HG02763 (cell line): ENCODE measurements around the gene DUS2.
"Not testable (repeated sequence)": the region's sequence is repeated elsewhere in the genome, so short reads cannot be mapped to it uniquely, and the experiment has no call there.

ENCODE experiments used
- ATAC-seq: cut with Tn5 transposase; IDR thresholded peaks from one replicate; pipeline ENCODE4 v1.9.1; 2021; ENCODE audit warnings: mild to moderate bottlenecking, moderate library complexity; ENCODE audit not compliant: unreplicated experiment

Gene DUS2

GRCh38 chr16:67998231-67998778 lies 24.8 kb upstream of the DUS2 start:
- not testable (repeated sequence) for ATAC-seq

DNA sequence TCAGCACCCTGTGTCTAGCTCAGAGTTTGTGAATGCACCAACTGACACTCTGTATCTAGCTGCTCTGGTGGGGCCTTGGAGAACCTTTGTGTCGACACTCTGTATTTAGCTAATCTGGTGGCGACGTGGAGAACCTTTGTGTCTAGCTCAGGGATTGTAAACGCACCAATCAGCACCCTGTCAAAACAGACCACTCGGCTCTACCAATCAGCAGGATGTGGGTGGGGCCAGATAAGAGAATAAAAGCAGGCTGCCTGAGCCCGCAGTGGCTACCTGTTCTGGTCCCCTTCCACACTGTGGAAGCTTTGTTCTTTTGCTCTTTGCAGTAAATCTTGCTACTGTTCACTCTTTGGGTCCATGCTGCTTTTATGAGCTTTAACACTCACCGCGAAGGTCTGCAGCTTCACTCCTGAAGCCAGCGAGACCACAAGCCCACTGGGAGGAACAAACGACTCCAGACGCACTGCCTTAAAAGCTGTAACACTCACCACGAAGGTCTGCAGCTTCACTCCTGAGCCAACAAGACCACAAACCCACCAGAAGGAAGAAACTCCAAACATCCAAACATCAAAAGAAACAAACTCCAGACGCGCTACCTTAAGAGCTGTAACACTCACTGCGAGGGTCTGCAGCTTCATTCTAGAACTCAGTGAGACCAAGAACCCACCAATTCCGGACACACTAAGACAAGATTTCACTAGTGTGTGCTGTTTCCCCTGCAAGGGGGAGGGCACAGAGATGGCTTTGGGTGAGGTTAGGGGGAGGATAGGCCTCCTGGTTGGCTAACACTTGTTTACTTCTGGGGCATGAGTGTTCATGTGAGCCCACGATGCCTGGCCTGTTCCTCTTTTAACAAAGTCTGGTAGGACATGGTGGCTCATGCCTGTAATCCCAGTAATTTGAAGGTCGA lies 24.1 kb upstream of the DUS2 start, which contains the start of gene DPEP2:
Gene DPEP2 (minus strand): TSS at position 706 of the 910 bp plus-strand sequence. CDS start 6,272 bp downstream, outside the sequence.
- not testable (repeated sequence) for ATAC-seq

GRCh38 chr16:67999985-68000384 lies 23.1 kb upstream of the DUS2 start:
- ATAC-seq: no peak

DNA sequence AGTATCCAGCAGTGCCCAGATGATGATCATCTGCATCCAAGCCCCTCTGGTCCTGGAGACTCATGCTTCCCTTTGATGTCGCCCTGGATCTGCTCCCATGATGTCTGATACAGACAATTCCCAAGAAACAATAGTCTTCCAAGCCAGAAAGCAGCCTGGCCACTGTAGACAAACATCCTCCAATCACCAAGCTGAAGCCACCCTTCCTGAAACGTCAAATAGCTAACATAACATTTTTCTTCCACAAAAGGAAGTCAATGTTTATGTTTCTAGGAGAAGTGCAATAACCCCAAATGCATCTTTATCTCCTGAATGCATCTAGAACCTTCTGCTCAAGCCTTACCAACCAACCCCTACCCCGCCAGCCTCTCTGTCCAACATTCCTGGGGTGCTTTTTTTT lies 22.6 kb upstream of the DUS2 start:
- no peak for ATAC-seq

GRCh38 chr16:68003031-68003430 lies 20.1 kb upstream of the DUS2 start:
- no peak for ATAC-seq

DNA sequence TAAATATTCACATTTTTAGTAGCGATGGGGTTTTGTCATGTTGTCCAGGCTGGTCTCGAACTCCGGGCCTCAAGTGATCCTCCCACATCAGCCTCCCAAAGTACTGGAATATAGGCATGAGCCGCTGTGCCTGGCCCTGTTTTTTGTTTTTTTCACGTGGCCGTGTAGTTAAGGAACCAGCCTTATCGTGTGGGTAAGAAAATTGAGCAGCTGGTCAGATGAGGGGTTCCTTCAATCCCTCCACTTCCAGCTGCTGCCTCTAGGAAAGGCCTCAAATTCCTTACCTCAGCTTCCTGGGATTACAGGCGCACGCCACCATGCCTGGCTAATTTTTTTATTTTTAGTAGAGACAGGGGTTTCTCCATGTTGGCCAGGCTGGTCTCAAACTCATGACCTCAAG lies 17.9 kb upstream of the DUS2 start:
- ATAC-seq: no peak

DNA sequence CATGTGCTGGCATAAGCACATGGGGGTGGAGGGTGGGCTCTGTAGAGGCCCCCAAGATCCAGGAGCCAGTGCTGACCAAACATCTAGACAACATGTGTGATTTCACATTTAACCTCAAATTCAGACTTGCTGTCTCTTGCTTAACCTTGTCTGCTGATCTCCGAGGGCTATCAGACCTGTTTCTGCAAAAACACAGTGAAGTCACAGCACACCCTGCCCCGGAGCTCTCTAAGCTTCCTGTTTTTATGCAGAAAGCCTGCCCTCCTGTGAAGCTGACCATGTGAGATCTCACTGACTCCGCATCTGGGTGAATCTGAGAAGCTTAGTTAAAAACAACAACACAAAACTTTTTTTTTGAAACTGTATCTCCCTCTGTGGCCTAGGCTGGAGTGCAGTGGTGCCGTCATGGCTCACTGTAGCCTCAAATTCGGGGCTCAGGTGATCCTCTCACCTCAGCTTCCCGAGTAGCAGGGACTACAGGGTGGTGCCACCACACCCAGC lies 17.2 kb upstream of the DUS2 start:
- no peak for ATAC-seq

- ATAC-seq: no peak
Measured at GRCh38 chr16:68009157-68009735, 13.8 kb upstream of the DUS2 start.

DNA sequence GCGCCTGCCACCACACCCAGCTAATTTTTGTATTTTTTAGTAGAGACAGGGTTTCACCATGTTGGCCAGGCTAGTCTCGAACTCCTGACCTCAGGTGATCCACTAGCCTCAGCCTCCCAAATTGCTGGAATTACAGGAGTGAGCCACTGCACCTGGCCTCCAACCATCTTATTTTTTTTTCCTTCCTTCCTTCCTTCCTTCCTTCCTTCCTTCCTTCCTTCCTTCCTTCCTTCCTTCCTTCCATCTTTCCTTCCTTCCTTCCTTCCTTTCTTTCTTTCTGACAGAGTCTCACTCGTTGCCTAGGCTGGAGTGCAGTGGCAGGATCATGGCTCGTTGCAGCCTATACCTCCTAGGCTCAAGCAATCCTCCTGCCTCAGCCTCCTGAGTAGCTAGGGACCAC lies 13.2 kb upstream of the DUS2 start:
- not testable (repeated sequence) for ATAC-seq

- no peak for ATAC-seq
Measured at GRCh38 chr16:68013440-68013839, 9.6 kb upstream of the DUS2 start.

- no peak for ATAC-seq
Measured at GRCh38 chr16:68015681-68016080, 7.4 kb upstream of the DUS2 start, which contains the start of gene DPEP2NB. TSS of gene DPEP2NB (minus strand) at chr16:68015911. CDS start at chr16:68015770, 141 bp downstream.

- ATAC-seq: no peak
Measured at GRCh38 chr16:68019167-68019680, 3.9 kb upstream of the DUS2 start.

DNA sequence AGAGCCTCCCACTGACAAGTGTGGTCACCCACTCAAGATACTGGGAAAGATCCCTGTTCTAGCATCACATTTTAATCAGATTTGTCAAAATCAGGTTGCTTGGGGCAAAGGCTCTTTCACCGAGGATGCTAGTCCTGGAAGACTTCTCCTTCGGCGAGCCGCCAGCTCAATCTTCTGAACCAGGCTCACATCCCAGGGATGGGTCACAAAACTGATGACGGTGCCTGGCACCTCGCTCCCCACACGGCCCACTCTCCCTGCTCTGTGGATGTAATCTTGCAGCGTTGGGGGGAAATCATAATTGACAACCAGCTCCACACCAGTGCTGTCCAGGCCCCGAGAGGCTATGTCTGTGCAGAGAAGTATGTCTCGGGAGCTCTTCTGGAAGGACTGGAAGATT lies 1.6 kb upstream of the DUS2 start:
- no peak for ATAC-seq

GRCh38 chr16:68022278-68022727 lies 781 bp upstream of the DUS2 start:
- peak; percentile 13 for ATAC-seq

DNA sequence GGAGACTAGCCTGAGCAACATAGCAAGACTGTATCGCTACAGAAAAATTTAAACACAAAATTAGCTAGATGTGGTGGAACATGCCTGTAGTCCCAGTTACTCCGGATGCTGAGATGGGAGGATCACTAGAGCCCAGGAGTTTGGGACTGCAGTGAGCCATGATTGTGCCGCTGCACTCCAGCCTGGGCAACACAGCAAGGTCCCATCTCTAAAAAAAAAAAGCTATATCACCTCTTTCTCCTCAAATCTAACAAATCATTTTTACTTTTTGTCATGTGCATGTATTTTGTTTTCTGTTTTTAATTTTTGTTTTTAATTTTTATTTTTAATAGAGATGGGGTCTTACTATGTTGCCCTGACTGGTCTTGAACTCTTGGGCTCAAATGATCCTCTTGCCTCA lies 5.9 kb downstream of the DUS2 start:
- ATAC-seq: no peak

GRCh38 chr16:68030108-68030507 lies 7.0 kb downstream of the DUS2 start:
- not testable (repeated sequence) for ATAC-seq

DNA sequence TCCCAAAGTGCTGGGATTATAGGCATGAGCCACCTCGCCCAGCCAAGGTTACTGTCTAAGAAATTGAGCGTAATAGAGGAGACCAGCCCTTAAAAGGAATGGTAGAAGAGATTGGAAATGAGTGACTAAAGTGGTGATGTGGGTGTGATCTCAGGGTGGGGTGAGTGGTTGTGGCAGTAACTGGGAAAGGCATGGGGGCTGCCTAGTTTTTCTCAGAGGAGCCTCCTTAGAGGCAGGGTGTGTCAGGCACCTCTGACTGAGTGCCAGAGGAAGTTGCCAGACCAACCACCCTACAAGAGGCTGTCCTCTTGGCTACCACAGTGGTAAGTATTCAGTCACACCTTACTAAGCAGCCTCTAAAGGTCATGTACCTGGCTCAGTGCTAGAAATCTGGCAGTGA lies 8.9 kb downstream of the DUS2 start:
- no peak for ATAC-seq

DNA sequence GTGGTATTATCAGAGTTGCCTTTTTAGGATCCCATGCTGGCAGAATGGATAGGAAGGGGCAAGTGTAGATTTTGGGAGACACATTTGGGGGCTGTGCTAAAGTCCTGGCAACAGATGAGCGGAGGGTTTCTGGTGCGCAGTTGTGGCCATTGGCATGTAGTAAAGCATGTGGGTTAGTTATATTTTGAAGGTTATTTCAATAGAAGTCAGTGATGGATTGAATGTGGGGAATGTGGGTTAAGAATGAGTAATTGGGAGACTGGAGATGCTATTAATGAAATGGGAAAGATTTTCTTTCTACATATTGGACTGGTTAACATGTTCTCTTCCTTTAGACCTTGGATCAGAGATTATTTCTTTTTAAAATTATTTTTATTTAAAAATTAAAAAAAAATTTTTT lies 10.0 kb downstream of the DUS2 start:
- ATAC-seq: no peak

- ATAC-seq: no peak
Measured at GRCh38 chr16:68035227-68035626, 12.1 kb downstream of the DUS2 start.

DNA sequence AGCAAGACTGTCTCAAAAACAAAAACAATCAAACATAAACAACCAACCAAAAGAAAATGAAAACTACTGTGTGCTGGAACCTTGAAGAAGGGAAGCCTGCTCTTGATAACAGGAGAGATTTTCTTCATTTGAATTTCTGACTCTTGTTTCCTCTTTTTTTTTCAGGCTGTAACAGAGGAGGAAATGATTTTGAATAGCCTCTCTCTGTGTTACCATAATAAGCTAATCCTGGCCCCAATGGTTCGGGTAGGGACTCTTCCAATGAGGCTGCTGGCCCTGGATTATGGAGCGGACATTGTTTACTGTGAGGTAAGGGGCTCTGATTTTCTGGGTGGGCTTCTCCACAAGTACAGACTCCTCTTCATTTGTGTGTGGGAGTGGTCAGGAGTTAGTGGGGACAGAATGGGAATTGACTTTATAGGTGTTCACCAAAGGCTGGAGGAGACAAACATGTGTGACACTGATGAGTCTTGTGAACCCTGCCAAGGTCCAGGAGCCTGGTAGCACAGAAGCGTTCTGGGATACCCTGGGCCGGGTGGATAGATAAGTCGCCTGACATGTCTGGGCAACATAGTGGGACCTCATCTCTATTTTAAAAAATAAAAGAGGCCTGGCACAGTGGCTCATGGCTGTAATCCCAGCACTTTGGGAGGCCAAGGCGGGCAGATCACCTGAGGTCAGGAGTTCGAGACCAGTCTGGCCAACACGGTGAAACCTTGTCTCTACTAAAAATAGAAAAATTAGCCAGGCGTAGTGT lies 14.9 kb downstream of the DUS2 start:
- no peak for ATAC-seq
